Activated CD8-positive, alpha-beta memory T cell treated with anti-CD3 and anti-CD28 coated beads for 48 hours (primary cell): ENCODE measurements around the gene ATP13A4.
"Not testable (repeated sequence)": the region's sequence is repeated elsewhere in the genome, so short reads cannot be mapped to it uniquely, and the experiment has no call there.

Experiments
- DNase-seq, 3 experiments: peaks; one replicate each; pipeline ENCODE4 v3.0.0-alpha.2; 2020; ENCODE audit warnings: low read depth in 2 of 3, low spot score in 2 of 3

Gene ATP13A4

DNA sequence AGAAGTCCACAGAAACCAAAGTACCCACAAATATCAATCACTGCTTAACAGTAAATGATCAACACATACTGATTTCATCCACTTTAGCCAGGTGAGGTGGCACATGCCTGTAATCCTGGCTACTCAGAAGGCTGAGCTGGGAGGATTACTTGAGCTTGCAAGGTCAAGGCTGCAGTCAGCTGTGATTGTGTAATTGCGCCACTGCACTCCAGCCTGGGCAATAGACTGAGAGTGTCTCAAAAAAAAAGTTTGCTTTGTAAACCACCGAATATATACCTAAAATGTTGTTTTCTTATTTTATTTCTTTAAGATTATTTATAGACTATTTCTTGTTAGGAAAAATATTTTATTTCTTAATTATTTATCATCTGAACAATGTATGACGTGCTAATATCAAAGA lies 8.7 kb upstream of the ATP13A4 start:
- no peak for DNase-seq

DNA sequence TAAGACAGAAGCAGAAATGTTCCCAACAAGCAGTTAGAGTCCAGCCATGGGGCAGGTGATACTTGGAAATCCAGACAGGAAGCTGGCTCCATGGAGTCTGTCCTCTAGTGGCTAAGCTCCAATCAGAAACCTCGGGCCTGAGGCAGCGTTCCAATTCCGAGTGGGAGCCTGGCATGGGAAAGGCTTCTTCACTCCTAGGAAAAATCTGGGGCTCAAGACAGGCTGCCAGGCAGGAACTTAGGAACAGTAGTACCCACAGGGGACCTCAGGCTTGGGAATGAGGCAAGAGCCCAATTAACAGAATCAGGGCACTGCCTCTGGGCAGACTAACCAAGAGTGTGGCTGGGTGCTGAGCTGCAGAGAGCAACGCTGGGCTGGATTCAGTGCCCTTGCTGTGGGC lies 6.2 kb upstream of the ATP13A4 start:
- no peak for DNase-seq

DNA sequence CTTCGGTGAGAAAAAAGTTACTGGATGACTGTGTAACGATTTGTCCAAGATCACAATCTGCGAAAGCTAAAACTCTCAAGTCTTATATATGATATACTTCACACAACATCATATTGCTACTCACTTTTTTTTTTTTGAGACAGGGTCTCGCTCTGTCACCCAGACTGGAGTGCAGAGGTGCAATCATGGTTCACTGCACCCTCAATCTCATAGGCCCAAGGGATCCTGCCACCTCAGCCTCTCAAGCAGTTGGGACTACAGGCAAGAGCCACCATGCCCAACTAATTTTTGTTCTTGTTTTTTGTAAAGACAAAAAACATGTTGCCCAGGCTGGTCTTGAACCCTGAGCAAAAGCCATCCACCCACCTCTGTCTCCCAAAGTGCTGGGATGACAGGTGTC lies 5.4 kb upstream of the ATP13A4 start:
- DNase-seq, result no peak

DNA sequence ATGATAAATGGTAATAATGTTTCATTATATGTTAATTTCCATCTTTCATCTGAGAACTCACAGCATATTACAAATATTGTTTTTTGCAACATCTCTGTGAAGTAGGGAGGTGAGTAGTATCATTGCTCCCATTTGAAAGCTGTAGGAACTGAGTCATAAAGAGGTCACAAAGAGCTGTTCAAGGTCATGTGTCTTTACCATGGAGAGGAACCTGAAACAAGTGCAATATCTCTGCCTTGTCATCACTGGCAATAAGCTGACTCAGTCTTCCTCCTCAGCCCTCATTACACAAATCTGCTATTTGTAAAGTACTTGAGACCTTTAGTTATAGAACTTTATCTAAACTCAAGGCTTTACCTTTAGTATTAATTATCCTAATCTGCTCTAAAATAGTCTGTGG lies 4.4 kb upstream of the ATP13A4 start:
- no peak for DNase-seq

DNA sequence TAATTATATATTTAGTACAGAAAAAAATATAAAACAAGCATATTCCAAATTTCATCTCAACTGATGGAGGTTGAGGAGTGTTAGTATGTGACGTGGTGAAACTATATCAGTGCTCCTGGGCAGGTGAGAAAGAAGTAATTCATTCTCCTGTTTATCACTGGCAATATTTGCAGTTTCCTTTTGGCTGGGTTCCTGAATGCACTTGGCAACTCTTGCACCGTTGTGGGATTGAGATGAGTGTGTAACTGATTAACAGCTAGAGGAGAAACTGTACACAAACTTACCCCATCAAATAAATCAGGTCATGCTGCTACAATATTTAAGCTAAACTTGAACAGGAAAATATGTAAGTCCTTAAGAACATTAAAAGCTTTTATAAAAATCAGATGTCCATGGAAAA lies 2.1 kb upstream of the ATP13A4 start:
- no peak for DNase-seq

DNA sequence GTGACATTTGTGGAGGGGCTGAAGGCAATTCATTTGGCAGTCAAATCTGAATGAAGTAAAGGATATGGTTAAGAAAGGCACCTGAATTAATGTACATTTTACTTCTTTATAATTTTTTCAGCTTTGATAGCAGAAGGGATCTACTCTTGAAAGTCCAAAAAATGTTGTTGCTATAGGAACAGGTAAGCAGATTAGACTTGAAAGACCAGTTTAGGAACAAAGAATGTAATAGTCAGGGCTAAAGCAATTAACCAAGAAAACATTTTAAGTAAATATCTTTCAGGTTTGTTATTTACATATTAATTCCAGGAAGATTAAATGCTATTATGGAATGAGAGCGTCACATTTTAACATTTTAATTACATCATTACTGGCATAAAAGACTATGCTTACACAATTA lies 1.1 kb downstream of the ATP13A4 start:
- DNase-seq, result no peak

DNA sequence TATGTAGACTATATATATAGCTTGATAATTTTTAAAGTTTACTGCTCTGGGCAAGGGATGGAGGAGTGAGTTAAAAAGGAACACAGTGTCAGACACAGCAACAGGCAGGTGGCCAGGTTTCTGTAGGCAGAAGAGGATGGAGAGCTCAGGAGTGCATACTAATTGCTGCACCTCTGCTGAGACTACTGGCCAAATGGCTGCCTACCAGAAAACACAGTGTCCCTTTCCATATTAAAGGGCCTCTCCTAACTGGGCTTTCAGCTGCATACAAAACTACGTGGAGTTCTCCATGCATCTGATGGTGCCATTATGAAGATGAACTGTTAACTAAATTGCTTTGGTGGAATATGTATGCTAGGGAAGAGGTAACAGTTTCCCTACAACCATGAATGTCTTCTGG lies 1.8 kb downstream of the ATP13A4 start:
- DNase-seq, result no peak

DNA sequence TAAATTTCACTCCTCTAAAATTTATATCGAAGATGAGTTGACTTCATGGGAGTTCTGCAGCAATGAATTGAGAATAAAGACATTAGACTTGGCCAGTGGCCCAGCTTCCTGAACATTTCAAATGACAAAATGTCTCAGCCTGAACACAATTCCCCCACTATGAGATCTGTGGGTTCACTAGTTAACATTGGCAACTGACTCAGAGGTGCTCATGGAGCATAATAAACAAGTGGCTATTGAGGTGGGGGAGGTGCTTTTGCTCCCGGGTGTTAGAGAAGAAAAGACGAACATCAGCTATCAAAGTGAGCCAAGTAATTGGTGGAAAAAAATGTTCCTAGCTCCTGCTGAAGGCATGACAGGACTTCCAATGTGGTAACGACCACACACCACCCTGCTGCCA lies 6.3 kb downstream of the ATP13A4 start:
- no peak for DNase-seq

DNA sequence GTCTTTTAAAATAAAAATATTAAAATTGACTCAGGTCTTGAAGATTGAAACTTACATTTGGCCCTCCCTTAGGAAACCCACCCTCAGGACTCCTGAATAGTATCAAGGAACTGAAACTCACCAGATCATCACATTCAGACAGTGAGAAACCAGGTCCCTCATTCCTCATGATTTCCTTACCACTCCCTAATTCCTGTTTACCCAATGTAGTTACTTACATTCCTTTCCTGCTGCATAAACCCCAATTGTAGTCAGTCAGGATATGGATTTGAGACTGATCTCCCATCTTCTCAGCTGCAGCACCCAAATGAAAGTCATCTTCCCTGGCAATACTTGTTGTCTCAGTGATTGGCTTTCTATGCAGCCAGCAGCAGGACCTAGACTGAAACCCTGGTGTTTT lies 8.6 kb downstream of the ATP13A4 start:
- DNase-seq, result no peak

DNA sequence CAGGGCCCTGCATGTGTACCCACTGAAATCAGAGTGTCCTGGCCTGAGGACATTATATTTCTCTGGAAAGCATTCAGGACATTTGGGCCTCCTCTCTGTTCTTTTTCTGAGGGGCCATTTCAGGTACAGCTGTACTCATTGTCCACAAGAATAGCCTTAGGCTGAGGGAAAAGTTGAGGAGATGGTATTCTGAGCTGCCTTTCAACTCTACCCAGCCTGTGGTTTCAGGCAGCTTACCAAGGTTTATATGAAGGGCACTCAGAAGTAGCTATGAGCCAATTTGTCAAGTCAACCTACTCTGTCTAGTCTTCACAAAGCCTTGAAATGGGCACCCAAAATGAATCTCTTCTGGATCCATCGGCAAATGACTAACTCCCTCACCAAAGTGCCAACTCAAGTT lies 9.4 kb downstream of the ATP13A4 start:
- DNase-seq, result no peak

DNA sequence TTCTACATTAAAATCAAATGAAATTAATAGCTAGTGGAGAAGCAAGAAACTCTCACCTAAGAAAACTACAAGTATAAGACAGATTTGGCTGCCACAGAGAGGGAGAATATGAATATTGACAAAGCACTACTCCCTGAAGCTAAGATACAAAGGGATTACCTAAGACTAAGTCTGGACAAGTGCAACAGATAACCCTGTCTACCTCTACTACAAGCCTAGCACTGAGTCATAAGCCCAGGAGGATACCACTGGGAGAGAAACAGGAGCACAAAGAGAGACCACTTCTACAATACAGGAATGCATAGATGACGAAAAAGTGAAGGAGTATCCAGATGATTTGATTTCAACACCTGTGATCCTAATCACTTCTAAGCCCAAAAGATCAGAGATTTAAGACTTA lies 10.4 kb downstream of the ATP13A4 start:
- DNase-seq, result no peak

DNA sequence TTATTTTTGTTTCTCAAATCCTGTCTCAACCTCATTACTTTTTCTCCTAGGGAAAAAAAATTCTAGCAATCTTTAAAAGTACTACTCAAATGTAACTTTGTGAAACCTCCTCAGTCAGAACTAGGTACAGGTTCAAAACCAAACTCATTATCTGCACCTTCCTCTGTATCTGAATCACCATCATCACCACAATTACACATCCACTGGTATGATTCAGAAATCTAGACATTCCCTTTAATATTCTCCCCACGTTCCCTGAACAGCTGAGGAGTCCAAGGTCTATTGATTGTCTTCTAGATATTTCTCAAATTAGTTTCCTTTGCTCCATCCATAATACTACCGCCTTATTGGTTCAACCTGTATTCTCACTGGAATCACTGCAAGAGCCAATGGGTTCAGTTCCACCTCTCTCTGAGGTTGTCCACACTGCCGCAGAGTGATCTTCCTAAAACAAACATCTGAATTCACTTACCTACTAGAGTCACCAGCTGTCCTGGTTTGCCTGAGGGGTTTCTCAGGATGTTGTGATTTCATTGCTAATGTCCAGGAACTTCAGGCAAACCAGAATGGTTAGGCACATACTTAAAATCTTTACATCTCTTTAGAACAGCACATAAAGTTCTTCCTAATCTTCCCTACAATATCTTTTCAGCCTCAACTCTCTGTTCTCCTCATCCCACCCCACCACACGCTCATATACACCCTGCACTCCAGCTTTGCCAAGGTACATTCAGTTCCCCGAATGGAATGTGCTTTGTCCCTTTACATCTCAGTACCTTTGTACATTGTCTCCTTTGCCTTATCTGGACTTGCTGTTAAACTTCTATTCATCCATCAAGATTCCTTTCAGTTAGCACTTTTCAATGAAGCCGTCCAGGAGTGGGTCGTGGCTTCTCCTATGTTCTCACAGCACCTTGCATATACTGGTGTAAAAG lies 24.2 kb downstream of the ATP13A4 start:
- DNase-seq, result no peak

DNA sequence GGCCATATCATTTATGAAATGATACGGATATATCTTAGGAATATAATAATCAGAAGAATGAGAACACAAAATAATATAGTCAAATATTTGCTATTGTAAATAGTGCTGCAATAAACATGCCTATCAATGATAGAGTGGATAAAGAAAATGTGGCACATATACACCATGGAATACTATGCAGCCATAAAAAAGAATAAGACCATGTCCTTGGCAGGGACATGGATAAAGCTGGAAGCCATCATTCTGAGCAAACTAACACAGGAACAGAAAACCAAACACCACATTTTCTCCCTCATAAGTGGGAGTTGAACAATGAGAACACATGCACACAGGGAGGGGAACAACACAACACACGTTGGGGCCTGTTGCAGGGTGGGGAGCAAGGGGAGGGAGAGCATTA lies 28.6 kb downstream of the ATP13A4 start:
- not testable (repeated sequence) for DNase-seq

DNA sequence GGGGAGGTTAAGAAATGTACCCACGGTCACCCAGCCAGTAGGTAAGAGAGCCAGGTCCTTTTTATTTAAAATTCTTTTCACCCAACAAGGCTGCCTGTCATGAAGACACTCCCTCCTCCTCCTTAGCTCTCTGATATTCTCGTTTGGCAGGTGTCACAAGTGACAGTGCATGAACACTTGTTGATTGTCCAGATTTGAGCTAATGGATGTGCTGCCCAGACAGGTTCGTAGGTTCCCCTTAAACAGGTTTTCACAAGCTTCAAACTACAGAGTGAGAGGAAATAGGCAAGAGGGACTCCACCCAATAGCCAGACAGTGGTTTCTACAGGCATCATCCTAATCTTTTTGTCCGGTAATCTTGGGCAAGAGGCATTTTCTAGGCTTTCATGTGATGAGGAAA lies 32.2 kb downstream of the ATP13A4 start:
- DNase-seq, result no peak

DNA sequence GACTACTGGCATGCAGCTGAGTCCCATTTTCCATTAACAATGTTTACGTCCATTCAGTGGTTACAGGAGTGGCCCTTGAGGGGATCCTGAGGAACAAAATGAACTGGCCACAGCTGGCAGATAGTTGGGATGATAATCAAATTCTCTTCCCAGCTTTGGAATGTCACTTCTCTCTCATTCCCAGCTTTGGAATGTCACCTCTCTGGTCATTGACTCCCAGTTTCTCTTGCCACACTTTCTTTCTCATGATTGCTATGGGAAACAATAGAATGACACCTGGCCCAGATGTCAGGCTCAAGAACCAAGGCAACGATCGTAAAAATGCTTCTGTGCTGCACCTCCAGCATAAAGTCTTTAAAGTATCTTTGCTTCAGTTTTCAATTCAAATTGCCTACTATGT lies 34.0 kb downstream of the ATP13A4 start:
- no peak for DNase-seq

DNA sequence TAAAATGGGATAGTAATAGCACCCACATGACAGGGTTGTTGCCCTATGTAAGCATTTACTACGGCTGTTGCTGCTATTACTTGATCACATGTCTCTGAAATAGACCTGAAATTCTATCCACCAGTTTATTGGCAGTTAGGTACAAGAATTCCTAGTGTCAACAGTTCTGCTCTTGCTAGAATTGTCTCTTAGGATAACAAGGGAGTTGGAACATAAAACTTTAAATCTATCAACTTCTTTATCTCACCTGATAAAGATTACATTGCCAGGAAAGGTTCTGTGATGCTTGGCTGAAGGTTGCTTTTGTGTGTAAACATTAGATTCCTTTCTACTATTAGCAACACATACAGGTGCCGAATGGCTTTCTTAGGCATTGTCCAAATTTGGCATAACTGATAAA lies 38.7 kb downstream of the ATP13A4 start:
- DNase-seq, result no peak

DNA sequence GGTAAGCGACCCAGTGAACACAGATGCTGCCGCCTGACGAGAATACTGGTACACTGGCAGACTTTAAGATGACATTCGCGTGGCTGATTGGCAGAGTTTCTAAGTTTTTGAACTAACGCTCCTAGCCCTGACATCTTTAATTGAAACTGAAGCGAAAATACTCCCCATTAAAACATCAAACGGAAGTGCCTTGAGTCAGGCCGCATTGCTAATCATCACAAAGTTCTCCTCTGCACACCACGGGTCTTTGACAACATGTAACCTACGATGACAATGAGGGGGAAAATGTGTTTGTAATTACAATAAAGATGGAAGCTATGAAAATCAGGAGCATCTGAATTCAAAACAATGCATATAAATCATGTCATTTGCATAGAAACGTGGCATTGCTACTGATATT lies 44.5 kb downstream of the ATP13A4 start:
- no peak for DNase-seq

DNA sequence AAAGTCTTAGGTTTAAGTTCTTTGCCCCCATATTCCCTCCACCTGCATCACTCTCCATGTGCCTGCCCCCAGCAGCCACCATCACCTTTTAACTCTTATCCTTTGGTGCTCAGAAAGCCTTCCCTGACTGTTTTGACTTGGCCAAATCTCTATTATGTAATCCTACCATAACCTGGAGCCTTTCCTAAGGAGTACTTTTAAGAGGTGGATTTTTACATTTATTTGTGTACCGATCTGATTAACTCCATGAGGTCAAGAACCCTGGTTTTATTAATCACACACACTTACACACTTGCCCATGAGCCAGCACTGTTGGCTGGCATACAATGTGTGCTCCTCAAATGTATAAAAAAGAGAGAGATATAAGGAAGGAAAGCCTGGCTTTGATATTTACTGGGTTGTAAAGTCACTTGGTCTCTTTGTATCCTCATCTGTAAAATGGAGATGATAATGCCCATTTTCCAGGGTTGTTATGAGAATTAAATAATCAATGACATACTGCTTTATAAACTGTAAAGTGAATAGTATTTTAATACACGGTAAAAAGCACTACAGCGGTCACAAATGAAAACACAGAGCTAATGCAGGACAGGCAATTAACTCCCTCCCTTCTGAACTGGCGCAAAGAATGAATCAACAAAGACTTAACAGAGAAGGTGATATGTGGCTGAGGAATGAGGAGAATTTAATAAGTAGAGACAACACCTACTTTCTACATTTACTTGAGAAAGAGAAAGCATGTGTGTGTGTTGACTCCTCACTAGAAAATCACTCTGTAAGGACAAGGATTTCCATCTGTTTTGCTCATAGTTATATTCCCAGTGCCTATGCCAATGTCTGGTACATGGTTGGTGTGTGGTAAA lies 45.4 kb downstream of the ATP13A4 start:
- DNase-seq, result no peak

DNA sequence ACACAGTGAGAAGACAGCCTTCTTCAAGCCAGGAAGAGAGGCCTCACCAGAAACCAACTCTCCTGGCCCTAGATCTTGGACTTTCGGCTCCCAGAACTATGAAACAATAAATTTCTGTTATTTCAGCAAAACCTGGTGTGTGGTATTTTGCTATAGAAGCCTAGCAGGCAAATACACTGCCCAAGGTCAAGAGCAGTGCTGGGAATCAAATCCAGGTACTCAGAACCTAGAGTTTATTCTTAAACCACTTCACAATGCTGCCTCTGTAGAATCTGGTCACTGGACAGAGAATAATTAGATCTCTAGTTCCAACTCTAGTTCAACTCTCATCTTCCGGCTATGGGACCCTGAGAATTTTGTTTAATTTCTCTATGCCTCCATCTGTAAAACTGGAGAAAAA lies 46.6 kb downstream of the ATP13A4 start:
- no peak for DNase-seq

DNA sequence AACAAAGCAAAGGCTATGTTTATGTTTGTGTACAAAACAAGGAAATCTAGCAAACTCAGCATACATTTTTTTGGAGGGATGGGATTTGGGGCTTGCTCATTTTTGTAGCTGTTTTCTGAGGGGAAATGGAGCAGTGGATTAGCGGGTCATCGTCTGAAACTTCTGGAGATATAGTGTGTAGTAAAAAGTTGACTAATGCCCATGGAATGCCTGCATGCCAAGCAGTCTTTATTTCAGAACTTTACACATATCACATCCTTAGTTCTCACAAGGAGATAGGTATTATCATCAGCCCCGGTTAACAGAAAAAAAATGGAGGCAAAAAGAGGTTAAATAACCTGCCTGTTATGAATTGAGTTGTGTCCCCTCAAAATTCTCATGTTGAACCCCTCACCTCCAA lies 47.1 kb downstream of the ATP13A4 start:
- DNase-seq, result no peak

DNA sequence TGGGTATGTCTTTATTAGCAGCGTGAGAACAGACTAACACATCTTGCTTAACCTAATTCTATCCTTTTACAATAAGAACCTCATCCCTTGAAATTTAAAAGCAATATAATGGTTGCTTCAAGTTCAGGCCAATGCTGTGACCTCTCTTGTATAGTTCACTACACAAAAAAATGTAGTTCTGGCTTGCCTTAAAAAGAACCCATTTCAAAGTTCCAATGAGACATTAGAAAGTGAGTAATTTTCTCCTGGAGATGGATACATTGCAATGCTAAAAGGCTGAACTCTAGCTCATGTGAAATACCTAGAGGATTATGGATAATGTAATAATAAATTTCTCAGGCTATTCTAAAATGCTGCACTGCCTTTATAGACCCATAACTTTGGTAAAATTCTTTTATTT lies 47.8 kb downstream of the ATP13A4 start:
- no peak for DNase-seq

DNA sequence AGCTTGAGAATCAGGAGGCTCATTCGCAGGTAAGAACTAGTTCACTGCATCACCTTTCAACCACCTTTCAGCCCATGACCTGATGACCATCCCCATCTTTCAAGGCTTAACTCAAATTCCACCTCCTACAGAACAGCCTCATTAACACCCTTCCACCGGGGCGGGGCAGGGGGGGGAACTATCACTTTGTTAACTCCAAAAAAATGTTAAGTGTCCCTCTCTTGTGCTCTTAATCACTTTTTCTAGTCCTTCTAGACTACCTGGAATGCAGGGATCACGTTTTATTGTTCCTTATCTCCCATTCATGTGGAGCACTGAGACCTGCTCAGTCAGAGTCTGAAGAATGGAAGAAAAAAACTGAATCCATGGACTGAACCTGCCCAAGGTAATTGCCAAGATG lies 51.8 kb downstream of the ATP13A4 start:
- no peak for DNase-seq
